Neural crest cell (in vitro differentiated cells): ENCODE data around the gene CPLANE1. TPM values are rescaled to one million over a fixed set of nuclear protein-coding genes. Genes with fewer than 3 reads are reported as not detected.
"Not testable (repeated sequence)": the region's sequence is repeated elsewhere in the genome, so short reads cannot be mapped to it uniquely, and the experiment has no call there.

Experiments
- DNase-seq: peaks from one replicate; pipeline ENCODE4 v3.0.0; 2021; ENCODE audit warnings: low read depth, mixed read lengths, low spot score
- H3K27ac Mint-ChIP-seq: one replicate; pipeline ENCODE4 v1.8.0; 2021; ENCODE audit warnings: mild to moderate bottlenecking, mixed read lengths; ENCODE audit not compliant: unreplicated experiment
- H3K27me3 Mint-ChIP-seq: 2 replicates; pipeline ENCODE4 v1.8.0; 2021; ENCODE audit warnings: low read depth, mild to moderate bottlenecking, mixed read lengths
- H3K36me3 Mint-ChIP-seq: 2 replicates; pipeline ENCODE4 v1.8.0; 2021; ENCODE audit warnings: low read depth, mild to moderate bottlenecking, mixed read lengths
- H3K4me1 Mint-ChIP-seq: 2 replicates; pipeline ENCODE4 v1.8.0; 2021; ENCODE audit warnings: mixed read lengths
- H3K4me3 Mint-ChIP-seq: one replicate; pipeline ENCODE4 v1.8.0; 2021; ENCODE audit warnings: mild to moderate bottlenecking, mixed read lengths
- H3K9me3 Mint-ChIP-seq: 2 replicates; pipeline ENCODE4 v1.8.0; 2021; ENCODE audit warnings: mixed read lengths
- total RNA-seq: library from RNA; stranded (reverse); gene quantifications from 2 replicates; pipeline ENCODE4 v1.2.1, GENCODE V29; 2021
- TF ChIP-seq, protein P1 (sequence below): fragments of 200-600 bp; sonication (generic); conservative IDR thresholded peaks from 2 replicates; pipeline ENCODE4 v1.5.0; 2021; ENCODE audit warnings: antibody characterized with exemption, mild to moderate bottlenecking

The CPLANE1 gene
- total RNA-seq, 1 donor from 2014 or later: 25.8 TPM

DNA sequence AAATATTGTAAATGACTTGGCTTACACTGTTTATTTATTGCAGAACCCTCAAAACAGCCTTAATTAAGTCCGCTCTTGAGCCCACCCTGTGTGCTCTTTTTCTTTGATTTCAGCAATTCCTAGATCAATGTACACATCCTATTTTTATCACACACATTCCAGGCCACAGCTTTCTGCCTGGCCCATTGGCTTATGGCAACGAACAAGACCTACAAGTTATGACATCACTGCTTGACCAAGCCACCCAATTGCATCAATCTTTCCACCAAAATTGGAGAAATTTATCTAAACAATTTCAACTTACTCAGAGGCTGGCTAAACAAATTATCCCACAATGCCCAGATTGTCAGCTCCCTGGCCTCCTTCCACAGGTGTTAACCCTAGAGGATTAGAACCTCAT, 158.4 kb downstream of the CPLANE1 start:
- Mint-ChIP-seq H3K4me1 (peaks cover 11% of the 10 kb centered on the region), H3K9me3 (peaks cover 31% of the 10 kb centered on the region), H3K4me3 (no peak overlapping the region), H3K27ac (no peak overlapping the region), H3K27me3 (no peaks in the 10 kb centered on the region), H3K36me3 (peaks cover 85% of the 10 kb centered on the region)
- TF ChIP-seq, protein P1, sequence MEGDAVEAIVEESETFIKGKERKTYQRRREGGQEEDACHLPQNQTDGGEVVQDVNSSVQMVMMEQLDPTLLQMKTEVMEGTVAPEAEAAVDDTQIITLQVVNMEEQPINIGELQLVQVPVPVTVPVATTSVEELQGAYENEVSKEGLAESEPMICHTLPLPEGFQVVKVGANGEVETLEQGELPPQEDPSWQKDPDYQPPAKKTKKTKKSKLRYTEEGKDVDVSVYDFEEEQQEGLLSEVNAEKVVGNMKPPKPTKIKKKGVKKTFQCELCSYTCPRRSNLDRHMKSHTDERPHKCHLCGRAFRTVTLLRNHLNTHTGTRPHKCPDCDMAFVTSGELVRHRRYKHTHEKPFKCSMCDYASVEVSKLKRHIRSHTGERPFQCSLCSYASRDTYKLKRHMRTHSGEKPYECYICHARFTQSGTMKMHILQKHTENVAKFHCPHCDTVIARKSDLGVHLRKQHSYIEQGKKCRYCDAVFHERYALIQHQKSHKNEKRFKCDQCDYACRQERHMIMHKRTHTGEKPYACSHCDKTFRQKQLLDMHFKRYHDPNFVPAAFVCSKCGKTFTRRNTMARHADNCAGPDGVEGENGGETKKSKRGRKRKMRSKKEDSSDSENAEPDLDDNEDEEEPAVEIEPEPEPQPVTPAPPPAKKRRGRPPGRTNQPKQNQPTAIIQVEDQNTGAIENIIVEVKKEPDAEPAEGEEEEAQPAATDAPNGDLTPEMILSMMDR: no peak
- no peak for DNase-seq

DNA sequence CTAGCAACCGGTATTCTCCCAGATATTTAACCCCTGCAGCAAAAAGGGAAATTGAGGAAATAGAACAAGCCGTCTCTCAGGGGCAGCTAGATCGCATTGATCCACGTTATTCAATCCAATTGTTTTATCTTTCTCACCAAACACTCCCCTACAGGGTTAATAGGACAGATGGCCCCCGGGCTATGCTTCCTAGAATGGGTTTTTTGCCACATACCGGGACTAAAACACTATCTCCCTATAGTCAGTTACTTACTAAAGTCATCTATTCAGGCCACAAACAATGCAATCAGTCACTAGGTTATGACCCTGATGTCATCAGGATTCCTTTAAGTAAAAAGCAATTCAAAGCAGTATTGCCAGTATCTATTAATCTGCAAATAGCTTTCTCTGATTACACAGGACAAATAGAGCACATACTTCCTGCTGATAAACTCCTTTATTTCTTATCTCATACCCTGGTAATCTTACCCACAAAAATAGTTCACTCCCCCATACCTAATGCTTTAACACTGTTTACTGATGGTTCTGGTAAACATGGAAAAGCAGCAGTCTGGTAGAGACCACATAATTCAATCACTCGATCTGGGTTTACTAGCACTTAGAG, 159.0 kb downstream of the CPLANE1 start:
- no peaks in the 10 kb centered on the region for H3K27me3 Mint-ChIP-seq
- H3K36me3 Mint-ChIP-seq: peaks cover 84% of the 10 kb centered on the region
- TF ChIP-seq, protein P1: no peak
- H3K9me3 Mint-ChIP-seq: peaks cover 30% of the 10 kb centered on the region
- no peak overlapping the region for H3K27ac Mint-ChIP-seq
- H3K4me3 Mint-ChIP-seq: no peak overlapping the region
- no peak for DNase-seq
- peaks cover 11% of the 10 kb centered on the region for H3K4me1 Mint-ChIP-seq

DNA sequence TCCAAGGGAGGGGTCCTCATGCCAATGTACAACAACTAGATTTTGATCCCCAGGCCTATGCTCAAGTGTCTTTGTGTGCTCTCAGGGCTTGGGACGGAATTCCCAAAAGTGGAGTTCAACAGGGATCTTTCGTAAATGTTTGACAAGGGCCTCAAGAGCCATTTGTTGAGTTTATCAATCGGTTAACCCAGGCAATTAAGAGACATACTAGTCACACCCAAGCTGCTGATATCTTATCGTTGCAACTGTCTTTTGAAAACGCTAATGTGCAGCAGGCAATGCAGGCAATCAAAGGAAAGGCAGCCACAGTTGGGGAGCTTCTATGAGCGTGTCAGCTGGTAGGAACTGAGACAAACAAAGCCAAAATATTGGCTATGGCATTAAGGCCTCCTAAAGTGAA, 161.2 kb downstream of the CPLANE1 start:
- no peak overlapping the region for H3K4me3 Mint-ChIP-seq
- H3K27ac Mint-ChIP-seq: no peak overlapping the region
- H3K9me3 Mint-ChIP-seq: peaks cover 23% of the 10 kb centered on the region
- TF ChIP-seq, protein P1: no peak
- H3K4me1 Mint-ChIP-seq: peaks cover 11% of the 10 kb centered on the region
- no peak for DNase-seq
- no peaks in the 10 kb centered on the region for H3K27me3 Mint-ChIP-seq
- H3K36me3 Mint-ChIP-seq: peaks cover 77% of the 10 kb centered on the region

DNA sequence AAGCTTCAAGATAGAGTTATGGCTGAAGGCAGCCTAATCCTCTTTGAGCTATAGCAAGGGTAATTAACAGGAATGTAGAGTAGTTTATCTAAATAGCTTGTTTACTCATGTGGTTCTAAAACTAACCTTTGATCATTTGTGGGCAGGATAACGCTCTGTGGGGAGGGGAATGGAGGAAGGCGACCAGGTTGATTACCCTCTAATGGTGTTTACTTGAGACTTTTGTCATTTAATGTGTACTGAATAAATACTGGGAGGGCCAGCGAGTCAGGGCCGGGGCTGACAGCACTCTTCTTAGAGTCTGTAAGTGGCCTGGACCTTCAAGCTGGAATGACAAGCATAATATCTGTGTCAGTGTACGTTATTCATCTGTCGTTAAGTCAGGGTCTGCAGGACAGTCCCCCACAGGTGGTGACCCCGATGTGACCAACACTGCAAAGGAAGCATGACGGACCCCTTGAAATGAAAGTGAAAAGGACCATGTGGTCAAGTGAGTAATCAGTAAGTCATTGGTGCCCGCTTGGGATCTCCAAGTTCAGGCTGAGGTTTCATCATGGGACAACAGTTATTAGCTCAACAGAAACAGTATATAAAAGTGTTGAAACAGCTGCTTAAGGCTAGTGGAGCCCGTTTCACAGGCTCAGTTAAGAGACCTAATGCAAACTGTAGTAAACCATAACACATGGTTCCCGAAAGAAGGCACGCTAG, 162.6 kb downstream of the CPLANE1 start:
- Mint-ChIP-seq H3K27ac (peak overlapping the region; percentile 30), H3K4me3 (no peak overlapping the region), H3K4me1 (peaks cover 11% of the 10 kb centered on the region), H3K9me3 (peaks cover 19% of the 10 kb centered on the region), H3K27me3 (no peaks in the 10 kb centered on the region), H3K36me3 (peaks cover 69% of the 10 kb centered on the region)
- no peak for DNase-seq
- TF ChIP-seq, protein P1: no peak

DNA sequence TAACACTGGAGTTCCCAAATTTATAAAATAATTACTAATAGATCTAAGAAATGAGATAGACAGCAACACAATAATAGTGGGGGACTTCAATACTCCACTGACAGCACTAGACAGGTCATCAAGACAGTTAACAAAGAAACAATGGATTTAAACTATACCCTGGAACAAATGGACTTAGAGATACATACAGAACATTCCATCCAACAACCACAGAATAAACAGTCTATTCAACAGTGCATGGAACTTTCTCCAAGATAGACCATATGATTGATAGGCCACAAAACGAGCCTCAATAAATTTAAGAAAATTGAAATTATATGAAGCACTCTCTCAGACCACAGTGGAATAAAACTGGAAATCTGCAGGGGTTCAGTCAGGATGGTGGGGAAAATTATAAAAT, 163.2 kb downstream of the CPLANE1 start:
- not testable (repeated sequence) for H3K27ac Mint-ChIP-seq, H3K4me3 Mint-ChIP-seq, DNase-seq, H3K27me3 Mint-ChIP-seq
- Mint-ChIP-seq H3K36me3 (peaks cover 64% of the 10 kb centered on the region), H3K9me3 (peaks cover 18% of the 10 kb centered on the region), H3K4me1 (peaks cover 11% of the 10 kb centered on the region)

DNA sequence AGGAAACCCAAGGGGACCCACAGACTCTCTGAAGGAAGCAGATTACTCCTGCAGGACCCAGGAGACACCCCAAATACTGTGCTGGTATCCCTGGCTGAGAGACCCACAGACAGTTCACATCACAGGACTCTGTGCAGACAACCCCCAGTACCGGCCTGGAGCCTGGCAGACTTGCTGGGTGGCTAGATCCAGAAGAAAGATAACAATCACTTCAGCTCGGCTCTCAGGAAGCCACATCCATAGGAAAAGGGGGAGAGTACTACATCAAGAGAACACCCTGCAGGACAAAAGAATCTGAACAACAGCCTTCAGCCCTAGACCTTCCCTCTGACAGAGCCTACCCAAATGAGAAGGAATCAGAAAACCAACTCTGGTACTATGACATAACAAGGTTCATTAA, 166.2 kb downstream of the CPLANE1 start:
- H3K36me3 Mint-ChIP-seq: peaks cover 60% of the 10 kb centered on the region
- H3K9me3 Mint-ChIP-seq, H3K27ac Mint-ChIP-seq, H3K4me1 Mint-ChIP-seq, H3K4me3 Mint-ChIP-seq, H3K27me3 Mint-ChIP-seq, DNase-seq: not testable (repeated sequence)
